ENCODE results near the gene TFAP2E.
"Not testable (repeated sequence)": the region's sequence is repeated elsewhere in the genome, so short reads cannot be mapped to it uniquely, and the experiment has no call there.

The TFAP2E gene

GRCh38 chr1:35572296-35572695, 818 bp upstream of the TFAP2E start:
- FAIRE-seq (no peak), DNase-seq (ENCODE audit: low spot score) (no peak)

- FAIRE-seq (no peak), DNase-seq (ENCODE audit: low spot score) (no peak)
Measured at GRCh38 chr1:35574125-35574654, 1.1 kb downstream of the TFAP2E start.

- DNase-seq (ENCODE audit: low spot score) (no peak), FAIRE-seq (no peak)
Measured at GRCh38 chr1:35574655-35575415, 1.7 kb downstream of the TFAP2E start.

- no peak for FAIRE-seq
- no peak for DNase-seq (ENCODE audit: low spot score)
Measured at GRCh38 chr1:35575416-35575958, 2.4 kb downstream of the TFAP2E start.

GRCh38 chr1:35576061-35576765, 3.1 kb downstream of the TFAP2E start:
- DNase-seq (ENCODE audit: low spot score), result no peak
- no peak for FAIRE-seq

- not testable (repeated sequence) for FAIRE-seq; DNase-seq (ENCODE audit: low spot score)
Measured at GRCh38 chr1:35576766-35577070, 3.6 kb downstream of the TFAP2E start.

GRCh38 chr1:35577071-35577998, 4.2 kb downstream of the TFAP2E start:
- no peak for FAIRE-seq

GRCh38 chr1:35580949-35581388, 7.9 kb downstream of the TFAP2E start:
- FAIRE-seq (no peak), DNase-seq (ENCODE audit: low spot score) (no peak)

More at GRCh38 chr1:35577071-35577998, 4.2 kb downstream of the TFAP2E start:
- no peak for DNase-seq (ENCODE audit: low spot score)

GRCh38 chr1:35581621-35582020, 8.5 kb downstream of the TFAP2E start:
- FAIRE-seq, result not testable (repeated sequence)

GRCh38 chr1:35585281-35585680, 12.2 kb downstream of the TFAP2E start:
- DNase-seq (ENCODE audit: low spot score), result no peak
- FAIRE-seq, result no peak

More at GRCh38 chr1:35581621-35582020, 8.5 kb downstream of the TFAP2E start:
- not testable (repeated sequence) for DNase-seq (ENCODE audit: low spot score)

- DNase-seq (ENCODE audit: low spot score); FAIRE-seq: not testable (repeated sequence)
Measured at GRCh38 chr1:35585805-35586204, 12.7 kb downstream of the TFAP2E start.

GRCh38 chr1:35586808-35587207, 13.7 kb downstream of the TFAP2E start:
- no peak for FAIRE-seq
- no peak for DNase-seq (ENCODE audit: low spot score)

- FAIRE-seq, result no peak
- DNase-seq (ENCODE audit: low spot score), result no peak
Measured at GRCh38 chr1:35587736-35588135, 14.6 kb downstream of the TFAP2E start.

- FAIRE-seq, result no peak
- DNase-seq (ENCODE audit: low spot score), result no peak
Measured at GRCh38 chr1:35588197-35588910, 15.2 kb downstream of the TFAP2E start.

GRCh38 chr1:35589516-35590427, 16.7 kb downstream of the TFAP2E start:
- DNase-seq (ENCODE audit: low spot score) (no peak), FAIRE-seq (no peak)

GRCh38 chr1:35590476-35591040, 17.4 kb downstream of the TFAP2E start:
- FAIRE-seq, result no peak

GRCh38 chr1:35591211-35591610, 18.1 kb downstream of the TFAP2E start:
- no peak for DNase-seq (ENCODE audit: low spot score)
- no peak for FAIRE-seq

More at GRCh38 chr1:35590476-35591040, 17.4 kb downstream of the TFAP2E start:
- DNase-seq (ENCODE audit: low spot score), result no peak

GRCh38 chr1:35592991-35593769, 20.1 kb downstream of the TFAP2E start:
- no peak for FAIRE-seq
- DNase-seq (ENCODE audit: low spot score), result no peak

Measured in RCC 7860 (cell line).